Measurements from ENCODE around the gene SEPTIN1.

Gene SEPTIN1

DNA sequence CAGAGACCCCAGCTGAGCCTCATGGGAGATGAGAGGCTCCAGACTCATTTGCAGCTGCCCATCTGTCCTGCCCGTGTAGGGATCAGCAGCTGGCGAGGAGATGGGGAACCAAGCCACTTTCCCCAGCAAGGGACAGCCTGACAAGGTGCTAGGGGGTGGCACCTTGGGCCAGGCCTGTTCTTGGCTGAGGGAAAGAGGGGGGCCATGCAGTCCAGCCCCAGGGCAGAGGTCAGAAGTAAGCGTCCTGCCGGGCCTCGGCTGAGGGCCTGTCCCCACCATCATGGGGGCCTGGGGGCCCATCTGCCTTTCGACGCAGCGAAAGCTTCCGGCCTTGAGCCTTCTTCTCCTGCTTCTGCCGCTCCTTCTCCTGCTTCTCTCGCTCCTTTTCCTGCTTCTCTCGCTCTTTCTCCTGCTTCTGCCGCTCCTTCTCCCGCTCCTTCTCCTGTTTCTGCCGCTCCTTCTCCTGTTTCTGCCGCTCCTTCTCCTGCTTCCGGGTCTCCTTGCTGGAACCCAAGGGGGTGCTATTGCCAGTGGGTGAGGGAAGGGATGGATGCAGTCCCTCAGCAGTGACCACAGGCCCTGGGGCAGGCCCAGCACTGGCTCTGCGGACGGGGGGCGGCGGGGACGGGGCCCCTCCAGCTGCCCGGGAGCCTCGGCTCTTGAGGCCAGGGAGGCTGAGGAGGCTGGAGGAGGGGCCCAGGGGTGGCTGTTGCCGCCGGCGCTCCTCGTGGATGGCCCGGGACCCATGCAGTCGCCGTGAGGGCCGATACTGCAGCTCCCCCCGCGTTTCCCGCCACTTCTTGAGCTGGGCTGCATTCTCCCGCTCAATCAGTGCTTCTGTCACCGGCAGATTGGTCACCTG, 24.4 kb downstream of the SEPTIN1 start:
- H3K9me3 ChIP-seq (ENCODE audit: control insufficient read depth in 2 of 2, low read length in 2 of 2), result no peaks in the 10 kb centered on the region
- H3K9ac ChIP-seq (ENCODE audit: low read depth in 1 of 2, low read length in 2 of 2), result no peak overlapping the region
- H3K36me3 ChIP-seq (ENCODE audit: control insufficient read depth in 2 of 2, insufficient read depth in 2 of 2, low read length in 2 of 2), result peaks cover 42 to 48% of the 10 kb centered on the region in 2 donors
- H3K27me3 ChIP-seq (ENCODE audit: control insufficient read depth in 2 of 2, insufficient read depth in 2 of 2, low read length in 2 of 2), result no peaks in the 10 kb centered on the region
- peaks cover 21 to 34% of the 10 kb centered on the region in 2 donors for H3K4me1 ChIP-seq (ENCODE audit: control insufficient read depth in 2 of 2, insufficient read depth in 2 of 2, low read length in 2 of 2)
- H3K4me3 ChIP-seq (ENCODE audit: low read length in 2 of 2), result no peak overlapping the region
- H3K27ac ChIP-seq (ENCODE audit: low read depth in 2 of 2, low read length in 2 of 2), result no peak overlapping the region

DNA sequence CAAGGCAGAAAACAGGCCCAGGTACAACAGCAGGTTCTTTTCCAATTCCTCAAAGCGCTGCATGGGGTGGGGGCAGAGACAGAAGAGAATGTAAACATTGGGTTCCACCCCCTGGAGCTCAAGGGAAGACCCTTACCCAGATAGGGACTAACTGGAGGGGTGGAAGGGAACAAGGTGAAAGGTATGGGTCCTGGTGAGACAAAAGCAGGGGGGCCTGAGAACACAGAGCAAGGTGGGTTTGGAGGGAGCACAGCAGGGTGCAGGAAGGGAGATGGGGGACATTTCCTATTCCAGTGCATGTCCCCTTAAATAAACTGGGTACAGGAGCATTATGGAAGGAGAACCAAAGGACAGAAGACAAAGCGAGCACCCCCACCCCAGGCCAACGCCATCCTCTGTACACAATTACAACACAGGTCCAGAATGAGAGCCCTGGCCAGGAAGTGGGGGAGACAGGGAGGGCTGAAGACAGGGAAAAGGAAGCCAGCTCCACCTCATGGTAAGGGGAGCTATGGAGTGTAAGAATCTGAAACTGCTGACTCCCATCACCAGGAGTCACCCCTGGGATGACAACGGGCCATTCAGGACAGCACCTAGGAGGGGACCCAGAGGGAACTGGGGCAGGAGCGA, 25.2 kb downstream of the SEPTIN1 start:
- Histone ChIP-seq H3K27me3 (ENCODE audit: control insufficient read depth in 2 of 2, insufficient read depth in 2 of 2, low read length in 2 of 2) (no peaks in the 10 kb centered on the region), H3K9ac (ENCODE audit: low read depth in 1 of 2, low read length in 2 of 2) (no peak overlapping the region), H3K36me3 (ENCODE audit: control insufficient read depth in 2 of 2, insufficient read depth in 2 of 2, low read length in 2 of 2) (peaks cover 45 to 51% of the 10 kb centered on the region in 2 donors), H3K27ac (ENCODE audit: low read depth in 2 of 2, low read length in 2 of 2) (peak overlapping the region in 1 of 2 donors; percentile 98), H3K4me1 (ENCODE audit: control insufficient read depth in 2 of 2, insufficient read depth in 2 of 2, low read length in 2 of 2) (peaks cover 24 to 34% of the 10 kb centered on the region in 2 donors), H3K9me3 (ENCODE audit: control insufficient read depth in 2 of 2, low read length in 2 of 2) (no peaks in the 10 kb centered on the region), H3K4me3 (ENCODE audit: low read length in 2 of 2) (no peak overlapping the region)

DNA sequence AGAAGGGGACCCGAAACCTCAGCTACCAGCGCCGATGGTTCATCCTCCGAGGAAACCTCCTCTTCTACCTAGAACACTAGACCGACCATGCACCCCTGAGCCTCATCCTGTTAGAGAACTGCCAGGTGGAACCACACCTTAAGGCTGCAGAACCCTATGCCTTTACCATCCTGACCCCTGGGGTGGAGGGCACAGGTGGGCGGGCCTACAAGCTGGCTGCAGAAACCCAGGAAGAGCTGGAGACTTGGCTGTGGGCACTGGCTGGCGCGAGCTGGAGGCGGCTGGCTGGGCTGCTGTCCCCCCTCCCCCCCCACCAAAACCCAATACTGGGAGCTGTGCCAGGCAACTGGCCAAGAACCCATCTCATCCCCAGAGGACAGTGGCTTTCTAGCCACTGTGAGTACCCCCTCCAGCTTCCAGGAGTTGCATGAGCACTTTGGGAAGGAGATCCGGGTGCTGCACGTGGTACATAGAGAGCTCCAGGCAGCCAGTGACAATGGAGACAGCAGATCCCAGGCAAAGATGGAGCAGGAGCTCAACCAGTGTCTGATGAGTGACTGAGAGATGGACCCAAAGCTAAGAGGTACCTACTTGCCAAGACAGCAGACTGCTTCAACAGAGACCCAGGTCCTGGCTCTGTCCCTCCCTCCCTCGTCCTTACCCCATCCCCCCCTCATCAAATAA, 25.8 kb downstream of the SEPTIN1 start:
- no peaks in the 10 kb centered on the region for H3K27me3 ChIP-seq (ENCODE audit: control insufficient read depth in 2 of 2, insufficient read depth in 2 of 2, low read length in 2 of 2)
- peaks cover 46 to 56% of the 10 kb centered on the region in 2 donors for H3K36me3 ChIP-seq (ENCODE audit: control insufficient read depth in 2 of 2, insufficient read depth in 2 of 2, low read length in 2 of 2)
- H3K9ac ChIP-seq (ENCODE audit: low read depth in 1 of 2, low read length in 2 of 2), result peak overlapping the region; percentile 81 to 92
- H3K27ac ChIP-seq (ENCODE audit: low read depth in 2 of 2, low read length in 2 of 2), result peak overlapping the region; percentile 91 to 98
- no peaks in the 10 kb centered on the region for H3K9me3 ChIP-seq (ENCODE audit: control insufficient read depth in 2 of 2, low read length in 2 of 2)
- H3K4me1 ChIP-seq (ENCODE audit: control insufficient read depth in 2 of 2, insufficient read depth in 2 of 2, low read length in 2 of 2), result peaks cover 25 to 34% of the 10 kb centered on the region in 2 donors
- H3K4me3 ChIP-seq (ENCODE audit: low read length in 2 of 2), result peak overlapping the region; percentile 78 to 96

DNA sequence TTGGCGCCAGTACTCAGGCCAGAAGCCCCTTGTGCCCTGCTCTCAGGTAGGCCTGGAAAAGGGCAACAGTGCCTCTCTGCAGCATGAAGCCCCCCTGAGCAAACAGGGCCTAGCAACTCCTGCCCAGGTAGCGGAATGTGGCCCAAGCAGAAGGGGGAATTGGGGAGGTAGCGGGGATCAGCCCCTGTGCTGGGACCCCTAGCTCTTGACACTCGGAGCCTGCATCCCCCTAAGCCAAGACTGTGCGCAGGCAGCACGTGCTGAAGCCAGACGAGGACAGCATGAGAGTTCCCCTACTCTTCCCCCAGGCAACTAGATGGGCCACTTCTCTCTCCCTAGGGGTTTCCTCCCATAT, 26.4 kb downstream of the SEPTIN1 start:
- Histone ChIP-seq H3K27me3 (ENCODE audit: control insufficient read depth in 2 of 2, insufficient read depth in 2 of 2, low read length in 2 of 2) (no peaks in the 10 kb centered on the region), H3K4me1 (ENCODE audit: control insufficient read depth in 2 of 2, insufficient read depth in 2 of 2, low read length in 2 of 2) (peaks cover 25 to 34% of the 10 kb centered on the region in 2 donors), H3K36me3 (ENCODE audit: control insufficient read depth in 2 of 2, insufficient read depth in 2 of 2, low read length in 2 of 2) (peaks cover 46 to 59% of the 10 kb centered on the region in 2 donors), H3K9ac (ENCODE audit: low read depth in 1 of 2, low read length in 2 of 2) (peak overlapping the region; percentile 81 to 92), H3K9me3 (ENCODE audit: control insufficient read depth in 2 of 2, low read length in 2 of 2) (no peaks in the 10 kb centered on the region), H3K27ac (ENCODE audit: low read depth in 2 of 2, low read length in 2 of 2) (peak overlapping the region; percentile 91 to 98), H3K4me3 (ENCODE audit: low read length in 2 of 2) (peak overlapping the region; percentile 78 to 96)

DNA sequence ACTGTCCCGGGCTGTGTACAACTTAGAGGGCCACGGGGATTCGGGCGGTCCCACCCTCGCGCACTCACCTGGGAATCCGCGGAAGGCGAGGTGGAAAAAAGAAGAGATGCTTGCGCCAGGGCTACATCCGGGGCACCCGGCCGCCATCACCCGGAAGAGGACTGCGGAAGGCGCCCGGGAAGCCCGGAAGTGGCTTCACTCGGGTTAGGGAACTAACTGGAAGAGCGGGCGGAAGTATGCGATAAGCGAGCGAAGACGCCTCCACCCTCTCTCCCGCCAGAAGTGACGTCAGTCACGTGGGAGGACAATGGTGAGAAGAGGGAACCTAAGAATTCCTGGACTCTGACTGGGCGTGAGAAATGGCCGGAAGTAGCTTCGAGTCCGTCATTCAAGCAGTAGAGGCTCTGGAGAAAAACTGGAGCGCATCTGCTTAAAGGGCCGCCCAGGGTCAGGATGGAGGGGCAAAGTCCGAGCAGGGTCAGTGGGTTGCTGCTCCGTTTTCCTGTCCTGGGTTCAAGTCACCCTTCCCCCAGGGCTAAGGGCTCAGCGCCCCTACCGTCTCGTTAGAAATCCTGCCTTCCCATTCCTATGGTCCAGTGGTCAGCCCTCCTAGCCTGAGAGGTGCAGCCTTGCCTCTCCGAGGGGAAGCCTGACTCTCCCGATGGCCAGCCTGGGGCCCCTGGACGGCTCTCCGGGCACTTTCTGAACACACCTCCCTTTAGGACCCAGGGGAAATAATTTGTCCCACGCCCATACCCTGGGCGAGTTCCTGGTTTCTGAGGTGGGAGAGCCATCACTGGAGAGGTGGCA, 27.0 kb downstream of the SEPTIN1 start, which contains the start of gene CD2BP2:
TSS of gene CD2BP2 (minus strand) at position 165 of the 810 bp plus-strand sequence. CDS start 627 bp downstream, outside the sequence.
- Histone ChIP-seq H3K9ac (ENCODE audit: low read depth in 1 of 2, low read length in 2 of 2) (peak within 1 kb of the TSS; percentile 81 to 92), H3K4me1 (ENCODE audit: control insufficient read depth in 2 of 2, insufficient read depth in 2 of 2, low read length in 2 of 2) (peaks cover 25 to 34% of the 10 kb centered on the region in 2 donors), H3K4me3 (ENCODE audit: low read length in 2 of 2) (peak within 1 kb of the TSS; percentile 78 to 96), H3K36me3 (ENCODE audit: control insufficient read depth in 2 of 2, insufficient read depth in 2 of 2, low read length in 2 of 2) (peaks cover 49 to 59% of the 10 kb centered on the region in 2 donors), H3K9me3 (ENCODE audit: control insufficient read depth in 2 of 2, low read length in 2 of 2) (no peaks in the 10 kb centered on the region), H3K27ac (ENCODE audit: low read depth in 2 of 2, low read length in 2 of 2) (peak within 1 kb of the TSS; percentile 91 to 98), H3K27me3 (ENCODE audit: control insufficient read depth in 2 of 2, insufficient read depth in 2 of 2, low read length in 2 of 2) (no peaks in the 10 kb centered on the region)

DNA sequence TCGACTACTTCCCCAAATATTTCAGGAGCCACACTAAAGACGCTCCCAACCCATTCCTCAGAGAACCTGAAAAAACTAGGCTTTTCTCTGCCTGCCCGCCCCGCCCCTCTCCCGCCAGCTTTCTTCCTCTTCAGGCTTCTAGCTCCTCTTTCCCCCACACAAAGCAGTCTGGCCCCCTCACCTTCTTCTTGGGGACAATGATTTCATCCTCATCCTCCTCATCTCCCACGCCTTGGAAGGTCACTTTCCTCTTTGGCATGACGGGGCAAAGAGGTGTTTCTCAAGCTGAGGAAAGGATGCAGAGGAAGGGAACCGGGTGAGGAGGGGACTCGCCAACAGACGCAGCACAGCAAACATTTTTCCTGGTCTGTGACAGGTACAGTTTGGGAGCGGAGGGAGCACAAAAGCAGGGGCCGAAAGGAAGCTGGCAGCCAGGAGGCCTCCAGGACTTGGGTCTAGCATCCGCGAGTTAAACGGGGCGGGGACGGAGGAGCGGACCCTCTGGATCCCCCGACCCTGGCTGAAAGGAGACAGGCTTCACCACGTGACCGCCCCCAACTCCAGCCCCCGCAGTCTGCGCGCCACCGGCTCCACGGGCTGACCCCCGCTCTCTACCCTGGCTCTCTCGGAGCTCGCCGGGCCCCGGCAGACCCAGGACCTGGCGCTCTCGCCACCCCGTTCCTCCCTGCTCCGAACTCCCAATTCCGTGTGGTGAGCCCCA, 27.8 kb downstream of the SEPTIN1 start:
- Histone ChIP-seq H3K27me3 (ENCODE audit: control insufficient read depth in 2 of 2, insufficient read depth in 2 of 2, low read length in 2 of 2) (no peaks in the 10 kb centered on the region), H3K36me3 (ENCODE audit: control insufficient read depth in 2 of 2, insufficient read depth in 2 of 2, low read length in 2 of 2) (peaks cover 45 to 53% of the 10 kb centered on the region in 2 donors), H3K9ac (ENCODE audit: low read depth in 1 of 2, low read length in 2 of 2) (peak overlapping the region; percentile 81 to 91), H3K27ac (ENCODE audit: low read depth in 2 of 2, low read length in 2 of 2) (peak overlapping the region; percentile 79 to 98), H3K9me3 (ENCODE audit: control insufficient read depth in 2 of 2, low read length in 2 of 2) (no peaks in the 10 kb centered on the region), H3K4me3 (ENCODE audit: low read length in 2 of 2) (peak overlapping the region; percentile 78 to 96), H3K4me1 (ENCODE audit: control insufficient read depth in 2 of 2, insufficient read depth in 2 of 2, low read length in 2 of 2) (peaks cover 25 to 34% of the 10 kb centered on the region in 2 donors)

DNA sequence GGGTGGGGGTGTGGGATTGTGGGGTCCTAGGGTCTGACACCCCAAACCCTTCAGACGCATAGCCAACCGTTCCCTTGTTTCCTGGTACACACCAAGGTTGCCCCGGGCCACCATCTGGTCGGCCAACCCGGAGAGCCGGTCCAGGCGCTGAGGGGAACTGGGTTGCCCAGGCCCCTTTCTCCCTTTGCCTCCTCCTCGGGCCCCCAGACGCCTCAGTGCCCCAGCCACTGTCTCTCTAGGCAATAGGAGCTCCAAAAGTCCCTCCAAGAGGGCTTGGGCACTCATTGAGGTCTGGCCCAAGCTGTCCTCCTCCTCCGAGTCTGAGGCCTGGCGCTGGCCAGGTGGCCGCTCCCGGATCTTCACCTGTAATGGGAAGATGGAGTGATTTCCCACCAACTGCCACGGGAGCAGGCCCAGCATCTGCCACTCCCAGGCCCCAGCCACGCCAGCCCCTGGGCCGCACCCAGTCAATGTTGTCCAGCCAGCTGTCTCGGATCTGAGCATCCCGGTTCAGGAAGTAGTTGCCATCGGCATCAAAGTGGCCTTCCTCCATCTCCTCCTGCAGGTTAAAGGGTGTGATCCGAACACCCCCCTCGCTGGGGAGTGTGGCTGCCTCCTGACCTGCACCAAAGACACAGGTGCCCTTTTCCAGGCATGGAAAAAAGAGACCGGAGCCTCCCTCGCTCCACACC, 28.8 kb downstream of the SEPTIN1 start:
- peaks cover 25 to 34% of the 10 kb centered on the region in 2 donors for H3K4me1 ChIP-seq (ENCODE audit: control insufficient read depth in 2 of 2, insufficient read depth in 2 of 2, low read length in 2 of 2)
- H3K27me3 ChIP-seq (ENCODE audit: control insufficient read depth in 2 of 2, insufficient read depth in 2 of 2, low read length in 2 of 2), result no peaks in the 10 kb centered on the region
- H3K36me3 ChIP-seq (ENCODE audit: control insufficient read depth in 2 of 2, insufficient read depth in 2 of 2, low read length in 2 of 2), result peaks cover 36 to 44% of the 10 kb centered on the region in 2 donors
- H3K4me3 ChIP-seq (ENCODE audit: low read length in 2 of 2), result peak overlapping the region in 1 of 2 donors; percentile 78
- H3K9me3 ChIP-seq (ENCODE audit: control insufficient read depth in 2 of 2, low read length in 2 of 2), result no peaks in the 10 kb centered on the region
- peak overlapping the region in 1 of 2 donors; percentile 81 for H3K9ac ChIP-seq (ENCODE audit: low read depth in 1 of 2, low read length in 2 of 2)
- no peak overlapping the region for H3K27ac ChIP-seq (ENCODE audit: low read depth in 2 of 2, low read length in 2 of 2)

DNA sequence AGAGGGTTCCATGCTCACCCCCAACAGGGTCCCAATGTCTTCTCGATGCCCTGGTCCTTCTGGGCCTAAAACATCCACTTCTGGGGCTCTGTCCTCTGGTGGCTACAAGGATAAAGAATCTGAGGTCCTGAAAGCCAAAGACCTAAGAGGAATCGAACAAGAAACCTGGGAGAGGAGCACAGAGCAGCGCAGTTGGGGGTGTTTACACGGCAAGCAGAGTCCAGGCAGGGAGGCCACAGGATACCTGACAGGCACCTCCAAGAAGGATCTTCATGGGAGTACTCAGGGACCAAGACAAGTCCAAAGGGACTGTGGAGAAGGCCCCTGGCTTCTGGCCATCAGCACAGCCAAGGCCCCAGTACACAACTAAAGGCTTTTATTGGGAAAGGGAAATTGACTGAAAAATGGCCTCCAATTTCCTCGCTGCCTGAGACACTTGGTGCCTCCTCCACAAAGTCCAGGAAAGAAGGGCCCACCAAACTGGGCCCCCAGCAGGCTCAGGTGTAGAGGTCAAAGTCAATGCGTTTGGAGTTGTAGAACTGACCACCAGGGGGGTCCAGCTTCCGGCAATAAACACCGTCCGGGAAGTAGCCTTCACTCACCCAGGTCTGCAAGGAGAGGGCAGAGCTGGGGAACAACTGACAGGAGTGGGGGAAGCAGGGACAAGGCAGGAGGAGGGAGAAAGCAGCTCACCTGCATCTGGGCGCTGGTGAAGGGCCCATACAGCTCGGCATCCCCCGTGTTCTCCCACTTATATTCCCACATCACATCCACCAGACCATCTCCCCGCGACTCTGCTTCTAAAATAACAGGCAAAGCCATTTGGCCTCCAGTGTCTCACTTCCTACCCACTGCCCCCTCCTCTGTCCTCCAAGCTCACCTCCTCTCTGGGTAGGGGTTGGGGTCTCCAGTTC, 29.6 kb downstream of the SEPTIN1 start:
- H3K27me3 ChIP-seq (ENCODE audit: control insufficient read depth in 2 of 2, insufficient read depth in 2 of 2, low read length in 2 of 2), result no peaks in the 10 kb centered on the region
- H3K9me3 ChIP-seq (ENCODE audit: control insufficient read depth in 2 of 2, low read length in 2 of 2), result no peaks in the 10 kb centered on the region
- H3K9ac ChIP-seq (ENCODE audit: low read depth in 1 of 2, low read length in 2 of 2), result no peak overlapping the region
- H3K4me1 ChIP-seq (ENCODE audit: control insufficient read depth in 2 of 2, insufficient read depth in 2 of 2, low read length in 2 of 2), result peaks cover 25 to 34% of the 10 kb centered on the region in 2 donors
- H3K27ac ChIP-seq (ENCODE audit: low read depth in 2 of 2, low read length in 2 of 2), result no peak overlapping the region
- H3K36me3 ChIP-seq (ENCODE audit: control insufficient read depth in 2 of 2, insufficient read depth in 2 of 2, low read length in 2 of 2), result peaks cover 31 to 36% of the 10 kb centered on the region in 2 donors
- H3K4me3 ChIP-seq (ENCODE audit: low read length in 2 of 2), result no peak overlapping the region
